GM15510 (cell line): Measurements from ENCODE around the gene TGFBRAP1.

ENCODE experiments used
- POLR2A ChIP-seq: IDR thresholded peaks from 3 replicates; pipeline ENCODE4 v1.6.1; 2011; ENCODE audit warnings: borderline replicate concordance; ENCODE audit not compliant: insufficient read length; ENCODE audit errors: extremely low read depth

Gene TGFBRAP1

DNA sequence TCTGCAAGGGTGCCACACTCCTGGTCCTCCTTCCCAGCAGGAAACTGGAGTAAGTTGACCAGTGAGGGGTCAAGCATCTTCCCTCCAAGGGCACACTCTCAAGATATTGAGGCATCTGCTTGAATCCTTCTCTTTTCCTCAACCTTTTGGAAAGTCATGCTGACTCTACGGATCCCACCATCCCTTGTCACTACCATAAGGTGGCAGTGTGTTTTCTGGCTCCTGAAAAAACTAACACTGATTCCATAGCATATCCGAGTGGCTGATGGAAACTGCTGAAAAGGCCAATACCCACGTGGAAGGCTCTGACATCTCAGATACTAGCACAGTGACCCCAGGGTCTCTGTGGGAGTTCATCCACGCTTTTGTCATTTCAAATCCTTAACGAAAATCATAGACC lies 50.9 kb downstream of the TGFBRAP1 start:
- no peak for TF ChIP-seq POLR2A

GRCh38 chr2:105274046-105274445 lies 55.5 kb downstream of the TGFBRAP1 start:
- no peak for TF ChIP-seq POLR2A

GRCh38 chr2:105272176-105272575 lies 57.4 kb downstream of the TGFBRAP1 start:
- TF ChIP-seq POLR2A = no peak

GRCh38 chr2:105271393-105272045 lies 58.0 kb downstream of the TGFBRAP1 start:
- no peak for TF ChIP-seq POLR2A

GRCh38 chr2:105269426-105269825 lies 60.1 kb downstream of the TGFBRAP1 start:
- no peak for TF ChIP-seq POLR2A

DNA sequence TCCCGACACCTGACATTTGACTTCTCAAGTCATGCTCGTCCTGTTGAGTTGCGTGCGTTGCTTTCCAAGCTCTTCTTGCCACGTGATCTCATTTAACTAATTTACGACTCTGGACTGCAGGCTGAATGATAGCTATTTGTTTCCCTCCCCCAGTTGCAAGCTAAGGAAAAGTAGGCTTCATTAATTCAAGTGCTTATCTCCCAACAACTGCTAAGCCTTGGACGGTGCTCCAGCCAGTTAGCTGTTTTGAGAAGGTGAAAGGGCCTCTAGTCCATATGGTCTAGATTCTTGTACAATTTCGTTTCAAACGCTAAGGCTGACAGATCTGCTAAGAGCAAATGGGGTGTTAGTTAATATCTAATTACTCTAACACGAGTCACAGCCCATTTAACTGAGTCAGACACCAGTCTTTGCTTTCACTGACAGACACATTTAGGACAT lies 66.9 kb downstream of the TGFBRAP1 start:
- TF ChIP-seq POLR2A = no peak

DNA sequence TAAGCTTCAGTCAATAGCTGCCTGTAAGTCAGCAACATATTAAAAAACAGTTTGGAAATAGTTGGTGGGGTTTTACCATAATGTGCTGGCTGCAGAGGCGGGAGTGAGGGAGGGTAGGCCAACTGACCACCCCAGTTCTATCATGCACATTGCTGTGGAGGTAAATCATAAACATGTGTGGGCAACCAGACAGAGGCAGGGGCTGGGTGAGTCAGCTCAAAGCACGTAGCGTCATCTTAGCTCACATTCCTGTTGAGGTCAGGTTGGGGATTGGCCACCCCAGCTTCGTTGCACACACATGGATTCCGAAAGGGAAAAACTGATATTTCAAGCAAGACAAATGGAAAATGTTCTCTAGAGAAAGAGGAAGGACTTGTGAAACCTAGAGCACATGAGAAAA lies 68.5 kb downstream of the TGFBRAP1 start:
- TF ChIP-seq POLR2A = no peak

DNA sequence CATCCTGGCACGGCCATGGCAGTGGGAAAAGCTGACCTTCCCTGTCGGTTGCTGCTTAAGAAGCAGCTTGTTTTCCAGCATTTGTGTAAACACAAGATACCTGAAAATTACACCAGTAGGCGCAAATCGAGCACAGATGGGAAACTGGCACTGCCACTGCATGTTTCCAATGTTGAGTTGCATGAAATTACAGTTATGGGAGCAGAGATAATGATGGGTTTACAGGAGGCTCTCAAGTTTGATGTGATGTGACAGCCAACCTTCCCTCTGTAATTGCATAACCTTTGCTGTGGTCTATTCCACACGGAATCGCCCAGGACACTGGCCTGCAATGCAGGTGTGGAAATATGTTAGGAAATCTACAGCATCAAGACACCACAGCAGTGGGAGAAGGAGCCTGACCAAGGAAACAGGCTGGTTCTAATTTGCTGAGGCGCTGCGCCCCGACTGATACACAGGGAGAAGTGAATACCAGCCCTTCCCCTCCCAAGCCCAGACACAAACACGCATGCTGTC lies 70.6 kb downstream of the TGFBRAP1 start:
- TF ChIP-seq POLR2A = no peak

DNA sequence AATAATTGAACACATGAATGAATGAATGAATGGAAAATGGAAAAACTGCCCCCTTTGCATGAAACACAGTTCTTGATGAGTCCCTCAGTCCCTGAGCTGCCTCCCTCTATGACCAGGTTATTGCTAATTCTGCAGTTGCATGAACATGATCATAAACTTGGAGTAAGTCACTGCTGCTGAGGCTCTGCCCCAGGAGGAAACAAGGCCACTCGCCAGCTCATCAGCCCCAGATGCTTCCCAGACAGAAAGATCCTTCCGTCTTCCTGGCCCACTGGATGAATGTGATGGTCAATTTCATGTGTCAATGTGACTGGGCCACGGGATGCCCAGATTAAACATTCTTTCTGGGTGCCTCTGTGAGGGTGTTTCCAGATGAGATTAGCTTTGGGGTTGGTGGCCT lies 71.6 kb downstream of the TGFBRAP1 start:
- TF ChIP-seq POLR2A = no peak

DNA sequence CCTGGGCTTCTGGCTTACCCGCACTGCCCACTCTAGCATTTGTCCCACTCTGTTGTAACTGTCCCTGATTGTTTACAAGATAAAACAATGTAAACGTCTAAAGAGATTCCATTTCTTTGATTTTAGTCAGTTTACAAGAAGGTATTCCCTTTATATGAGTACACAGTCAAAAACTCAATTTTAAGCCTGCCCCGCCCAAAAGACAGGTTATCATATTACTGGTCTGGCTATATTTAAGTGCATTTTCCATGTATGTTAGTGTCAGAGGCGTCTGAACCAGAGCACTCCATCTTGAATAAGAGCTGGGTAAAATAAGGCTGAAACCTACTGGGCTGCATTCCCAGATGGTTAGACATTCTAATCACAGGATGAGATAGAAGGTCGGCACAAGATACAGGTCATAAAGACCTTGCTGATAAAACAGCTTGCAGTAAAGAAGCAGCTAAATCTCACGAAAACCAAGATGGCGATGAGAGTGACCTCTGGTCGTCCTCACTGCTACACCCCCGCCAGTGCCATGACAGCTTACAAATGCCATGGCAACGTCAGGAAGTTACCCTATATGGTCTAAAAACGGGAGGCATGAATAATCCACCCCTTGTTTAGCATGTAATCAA lies 73.0 kb downstream of the TGFBRAP1 start:
- TF ChIP-seq POLR2A = no peak

- no peak for TF ChIP-seq POLR2A
Measured at GRCh38 chr2:105255979-105256378, 73.6 kb downstream of the TGFBRAP1 start.

- no peak for TF ChIP-seq POLR2A
Measured at GRCh38 chr2:105254531-105255210, 74.9 kb downstream of the TGFBRAP1 start.

GRCh38 chr2:105252271-105252670 lies 77.3 kb downstream of the TGFBRAP1 start:
- TF ChIP-seq POLR2A = no peak

- TF ChIP-seq POLR2A = no peak
Measured at GRCh38 chr2:105249891-105250290, 79.6 kb downstream of the TGFBRAP1 start.

DNA sequence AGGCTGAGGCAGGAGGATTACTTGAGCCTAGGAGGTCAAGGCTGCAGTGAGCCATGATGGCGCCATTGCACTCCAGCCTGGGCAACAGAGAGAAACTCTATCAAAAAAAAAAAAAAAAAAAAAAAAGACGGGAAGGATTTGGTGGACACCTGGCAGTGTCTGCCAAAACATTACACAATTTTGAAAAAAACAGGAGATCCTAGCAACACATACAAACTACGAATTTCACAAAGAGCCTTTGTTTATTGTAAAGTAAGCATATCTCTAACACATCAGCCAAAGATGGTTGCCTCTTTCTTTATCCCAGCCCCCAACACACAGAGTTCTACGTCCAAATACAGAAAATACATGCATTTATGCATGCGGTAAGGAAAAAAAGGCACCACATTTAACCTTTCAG lies 80.4 kb downstream of the TGFBRAP1 start:
- TF ChIP-seq POLR2A = no peak
